ENCODE results near the gene LRRC41. TPM values are rescaled to one million over a fixed set of nuclear protein-coding genes. Genes with fewer than 3 reads are reported as not detected.

Gene LRRC41
- total and polyA plus RNA-seq, 12 donors: 15.4 to 52.5 (median 41.7) TPM

DNA sequence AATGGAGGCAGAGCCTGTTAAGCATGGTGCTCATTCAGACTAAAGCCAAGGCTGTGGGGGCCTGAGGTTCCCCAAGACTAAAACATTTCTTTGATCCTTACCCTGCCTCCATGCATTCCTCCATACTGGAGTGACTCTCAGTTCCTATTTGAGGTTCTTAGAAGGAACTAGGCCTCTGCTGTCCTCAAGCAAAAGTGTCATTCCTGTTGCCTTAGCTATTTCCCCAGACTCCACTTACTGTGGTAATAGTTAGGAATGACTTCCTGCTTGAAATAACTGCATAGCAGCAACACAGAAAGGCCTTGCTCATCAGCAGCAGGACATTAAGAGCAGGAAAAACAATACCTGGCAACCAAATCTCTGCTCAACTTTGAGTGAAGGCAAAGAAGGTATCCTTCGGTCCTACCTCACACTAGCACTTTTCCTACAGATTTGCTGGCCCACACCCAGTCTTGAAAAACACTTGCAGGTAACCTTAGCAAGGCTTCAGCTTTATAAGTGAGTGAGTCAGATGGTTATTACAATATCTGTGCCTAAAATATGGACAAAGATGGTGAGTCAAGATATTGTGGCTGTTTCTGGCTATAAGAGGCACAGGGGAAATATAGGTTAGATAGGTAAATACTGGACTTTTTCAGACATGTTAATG lies 14.8 kb downstream of the LRRC41 start:
- Histone ChIP-seq H3K4me3 (no peak overlapping the region), H3K27me3 (no peaks in the 10 kb centered on the region), H3K27ac (no peak overlapping the region), H3K36me3 (peaks cover 0 to 100% (median 47%) of the 10 kb centered on the region in 9 donors), H3K4me1 (peaks cover 0 to 19% (median 3%) of the 10 kb centered on the region in 9 donors), H3K9me3 (no peaks in the 10 kb centered on the region)
- 77 to 88% methylated on average over 1 of the region's 1 CpG for WGBS, 2 donors
- ATAC-seq: no peak
- no peak for DNase-seq
- TF ChIP-seq, protein P1, sequence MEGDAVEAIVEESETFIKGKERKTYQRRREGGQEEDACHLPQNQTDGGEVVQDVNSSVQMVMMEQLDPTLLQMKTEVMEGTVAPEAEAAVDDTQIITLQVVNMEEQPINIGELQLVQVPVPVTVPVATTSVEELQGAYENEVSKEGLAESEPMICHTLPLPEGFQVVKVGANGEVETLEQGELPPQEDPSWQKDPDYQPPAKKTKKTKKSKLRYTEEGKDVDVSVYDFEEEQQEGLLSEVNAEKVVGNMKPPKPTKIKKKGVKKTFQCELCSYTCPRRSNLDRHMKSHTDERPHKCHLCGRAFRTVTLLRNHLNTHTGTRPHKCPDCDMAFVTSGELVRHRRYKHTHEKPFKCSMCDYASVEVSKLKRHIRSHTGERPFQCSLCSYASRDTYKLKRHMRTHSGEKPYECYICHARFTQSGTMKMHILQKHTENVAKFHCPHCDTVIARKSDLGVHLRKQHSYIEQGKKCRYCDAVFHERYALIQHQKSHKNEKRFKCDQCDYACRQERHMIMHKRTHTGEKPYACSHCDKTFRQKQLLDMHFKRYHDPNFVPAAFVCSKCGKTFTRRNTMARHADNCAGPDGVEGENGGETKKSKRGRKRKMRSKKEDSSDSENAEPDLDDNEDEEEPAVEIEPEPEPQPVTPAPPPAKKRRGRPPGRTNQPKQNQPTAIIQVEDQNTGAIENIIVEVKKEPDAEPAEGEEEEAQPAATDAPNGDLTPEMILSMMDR (IDR thresholded peaks at IDR 0.05): no peak
- intact Hi-C loops (cut with DNase I): no loop called here

DNA sequence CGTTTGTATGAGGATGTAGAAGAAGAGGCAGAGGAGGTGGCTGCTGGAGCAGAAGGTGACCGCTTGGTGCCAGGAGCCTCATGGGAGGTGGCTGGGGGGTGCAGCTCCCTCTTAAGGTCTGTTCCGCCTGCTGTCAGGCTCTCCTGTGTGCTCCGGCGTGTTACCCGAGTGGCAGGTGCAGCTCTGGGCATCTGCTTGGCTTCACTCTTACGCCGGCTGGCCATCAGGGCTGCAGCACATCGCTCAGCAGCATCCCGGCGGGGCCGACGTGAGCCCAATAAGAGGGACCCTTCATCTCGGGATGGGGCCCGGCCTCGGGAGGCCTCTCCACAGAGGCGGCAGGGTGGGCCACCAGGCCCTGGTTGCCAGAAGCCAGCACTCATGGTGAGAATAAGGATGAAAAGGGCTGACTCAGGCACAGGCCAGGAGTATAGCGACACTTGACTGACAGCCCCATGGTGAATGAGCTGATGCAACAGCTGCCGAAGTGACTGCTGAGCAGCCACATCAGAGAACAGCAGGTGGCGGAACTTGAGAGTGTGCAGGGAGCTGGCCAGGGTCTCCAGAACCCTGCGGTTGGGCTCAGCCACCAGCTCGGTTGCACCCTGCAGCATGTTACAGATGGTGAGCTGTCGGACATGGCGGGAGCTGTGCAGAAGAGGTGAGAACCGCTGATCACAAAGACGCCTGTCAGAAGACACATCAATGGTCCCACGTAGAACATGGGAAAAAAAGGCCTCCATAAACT lies 17.5 kb downstream of the LRRC41 start:
- peak in 6 of 8 donors; percentile 12 to 46 (median 22) for ATAC-seq
- Histone ChIP-seq H3K27ac (no peak overlapping the region), H3K9me3 (no peaks in the 10 kb centered on the region), H3K36me3 (peaks cover 0 to 100% (median 43%) of the 10 kb centered on the region in 9 donors), H3K4me1 (peaks cover 0 to 19% (median 3%) of the 10 kb centered on the region in 9 donors), H3K4me3 (no peak overlapping the region), H3K27me3 (no peaks in the 10 kb centered on the region)
- 78 to 89% methylated on average over 27 of the region's 27 CpGs for WGBS, 2 donors
- intact Hi-C loops (cut with DNase I): no loop called here
- TF ChIP-seq, protein P1 (IDR thresholded peaks at IDR 0.05): no peak
- DNase-seq: no peak

DNA sequence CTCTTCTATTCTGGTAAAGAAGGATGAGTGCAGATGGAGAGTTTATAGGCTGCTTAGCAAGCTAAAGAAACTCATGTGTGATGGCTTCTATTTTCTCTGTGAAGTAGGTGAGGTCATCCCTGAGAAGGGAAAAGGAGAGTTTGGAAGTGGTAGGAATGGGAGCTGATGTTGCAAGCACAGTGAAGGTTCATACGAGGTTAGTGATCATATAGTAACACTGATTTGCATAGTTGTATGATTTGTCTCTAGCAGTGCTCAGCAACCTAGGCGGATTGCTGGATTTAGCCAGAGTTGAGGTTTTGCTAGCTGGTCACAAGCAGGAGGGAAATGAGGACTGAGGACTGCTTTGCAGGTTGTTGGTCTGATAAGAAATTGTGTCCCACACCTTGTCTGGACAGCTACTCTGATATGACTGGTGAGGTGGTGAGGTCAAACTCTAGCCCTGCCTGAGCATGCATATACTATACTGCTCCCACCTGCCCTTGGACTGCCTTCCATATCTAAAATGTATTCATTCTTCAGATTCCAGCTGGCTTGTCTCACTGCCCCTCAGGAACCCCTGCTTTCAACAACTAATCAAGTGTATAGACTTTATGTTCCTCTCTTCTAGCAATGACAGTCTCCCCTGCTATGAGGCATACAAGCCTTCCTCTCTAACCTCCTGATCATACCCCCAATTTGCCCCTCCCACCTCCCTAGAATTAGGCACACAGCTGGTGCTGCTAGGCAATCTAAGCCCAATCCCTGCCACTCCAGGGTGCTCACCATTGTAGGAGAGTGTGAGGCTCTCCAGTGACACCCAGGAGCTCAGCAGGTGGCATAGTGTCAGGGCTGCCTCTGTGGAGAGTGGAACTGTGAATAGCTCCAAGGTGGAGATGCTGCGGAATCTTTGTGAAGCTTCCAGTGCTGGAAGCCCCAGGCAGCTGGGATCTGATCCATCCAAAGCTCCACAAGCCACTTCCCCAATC lies 18.5 kb downstream of the LRRC41 start:
- peaks cover 0 to 100% (median 53%) of the 10 kb centered on the region in 9 donors for H3K36me3 ChIP-seq
- WGBS, 2 donors: 74 to 86% methylated on average over 3 of the region's 3 CpGs

More for the DNA sequence above, 18.5 kb downstream of the LRRC41 start:
- no peak for DNase-seq
- H3K4me3 ChIP-seq: no peak overlapping the region
- no peaks in the 10 kb centered on the region for H3K9me3 ChIP-seq
- ATAC-seq: no peak
- H3K4me1 ChIP-seq: peaks cover 0 to 18% (median 2%) of the 10 kb centered on the region in 9 donors
- no peaks in the 10 kb centered on the region for H3K27me3 ChIP-seq
- no peak overlapping the region for H3K27ac ChIP-seq
- TF ChIP-seq, protein P1 (IDR thresholded peaks at IDR 0.05): no peak
- intact Hi-C loops (cut with DNase I): no loop called here
